Ovary (tissue), 9 donors: Measurements from ENCODE around the gene MYO5B. TPM values are rescaled to one million over a fixed set of nuclear protein-coding genes. Genes with fewer than 3 reads are reported as not detected.

Experiments used
- DNase-seq, 5 donors: peaks; one replicate each; pipeline ENCODE4 v3.0.0-alpha.2; 2019 to 2020
- H3K27ac ChIP-seq, 2 donors: fragments of 200-600 bp; one replicate each; pipeline versions ENCODE4 v1.5.1 to v1.8.0; 2019 to 2022
- H3K27me3 ChIP-seq: fragments of 200-600 bp; one replicate; pipeline ENCODE4 v1.8.0; 2022
- H3K36me3 ChIP-seq: fragments of 200-600 bp; sonication (generic); one replicate; pipeline ENCODE4 v1.5.1; 2019
- H3K4me1 ChIP-seq: one replicate; pipeline ENCODE4 v1.8.1; 2013; ENCODE audit warnings: mild to moderate bottlenecking, moderate library complexity; ENCODE audit not compliant: insufficient read depth
- H3K4me3 ChIP-seq: fragments of 200-600 bp; sonication (generic); one replicate; pipeline ENCODE4 v1.5.1; 2017
- H3K9me3 ChIP-seq, 2 donors: fragments of 200-600 bp in 1 of 2; sonication (generic) in 1 of 2; one replicate each; pipeline versions ENCODE4 v1.5.1 to v1.8.1; 2013 to 2019; ENCODE audit warnings: mild to moderate bottlenecking in 1 of 2, moderate library complexity in 1 of 2
- CTCF ChIP-seq, 3 donors: fragments of 450-650 bp in 2 of 3; fragments of 200-600 bp in 1 of 3; IDR thresholded peaks; one replicate each; pipeline versions ENCODE4 v1.5.1 to v1.8.0; 2016 to 2022; ENCODE audit warnings: antibody characterized with exemption in 3 of 3, mild to moderate bottlenecking in 1 of 3
- EP300 ChIP-seq: sonication (generic); formaldehyde crosslinking; IDR thresholded peaks from one replicate; pipeline ENCODE4 v1.6.1; 2017; ENCODE audit warnings: antibody characterized with exemption
- POLR2A ChIP-seq: fragments of 450-650 bp; IDR thresholded peaks from one replicate; pipeline ENCODE4 v1.6.1; 2017; ENCODE audit warnings: antibody characterized with exemption, mild to moderate bottlenecking, moderate library complexity
- WGBS, 3 donors: extraction: QIAGEN DNeasy Blood & Tissue Kit in 1 of 3; methylation state at CpG; one replicate each; pipeline versions ENCODE4 v1.1.5 to v1.1.7; 2013 to 2017; 5-methylcytosine and 5-hydroxymethylcytosine counted together
- intact Hi-C, 4 donors: fragments of 100-400 bp; cut with DNase I; formaldehyde crosslinking; loops; one replicate each; pipeline versions ENCODE4 v1.11.0 to v1.15.1; 2022 to 2023
- polyA plus RNA-seq, 2 donors: library from polyadenylated mRNA; stranded (reverse); fragments of 200-250 nt in 1 of 2; fragments of 350-450 nt in 1 of 2; fragmentation: Illumina TruSeq in 1 of 2; extraction: RNeasy Lipid Tissue Mini Kit (QIAGEN cat#74804) in 1 of 2; gene quantifications; one replicate each; pipeline ENCODE4 v1.2.3, GENCODE V29; 2013 to 2014
- total RNA-seq, 7 donors: library from RNA; depleted of rRNA in 2 of 7; stranded (reverse); fragments of >200 nt in 2 of 7; fragmentation: NEBNext Ultra II Directional in 3 of 7; extraction: Animal tissue kit (Norgen Biotek cat#: 25700) in 3 of 7; gene quantifications; one replicate each; pipeline versions ENCODE4 v1.1.0 to v1.2.4, GENCODE V29; 2016 to 2023
- donor health status: DM: no; HTN: no; CAD: no; lungs with moderate emphysema.
- donor health status: DM: no; HTN: no; CAD: no.
- donor health status: Bipolar disorder and iron deficiency.
- donor health status: DM: yes; HTN: yes; CAD: no.
- donor health status: DM: no; HTN: no; CAD: no.
- donor health status: DM: yes; HTN: yes; CAD: no.

MYO5B gene
- total and polyA plus RNA-seq, 9 donors, result 0.25 to 25.5 (median 1.5) TPM

GRCh38 chr18:50162486-50163304, 32.3 kb downstream of the MYO5B start:
- H3K27ac ChIP-seq, result no peak overlapping the region
- no peak for DNase-seq
- no peak for TF ChIP-seq EP300
- no peak for TF ChIP-seq CTCF (IDR thresholded peaks at IDR 0.05)
- TF ChIP-seq POLR2A, result no peak
- no peaks in the 10 kb centered on the region for H3K36me3 ChIP-seq
- H3K27me3 ChIP-seq, result no peaks in the 10 kb centered on the region
- H3K4me3 ChIP-seq, result no peak overlapping the region
- H3K4me1 ChIP-seq, result peaks cover 5% of the 10 kb centered on the region
- no peaks in the 10 kb centered on the region for H3K9me3 ChIP-seq
- 9 to 24% (median 10%) methylated on average over 9 of the region's 9 CpGs for WGBS, 3 donors
- intact Hi-C loops, result no loop called here

- no peak overlapping the region for H3K27ac ChIP-seq
- H3K4me3 ChIP-seq, result no peak overlapping the region
- no peaks in the 10 kb centered on the region for H3K9me3 ChIP-seq
- intact Hi-C loops, result no loop called here
- no peaks in the 10 kb centered on the region for H3K36me3 ChIP-seq
- no peaks in the 10 kb centered on the region for H3K27me3 ChIP-seq
- no peak for DNase-seq
- H3K4me1 ChIP-seq, result peaks cover 5% of the 10 kb centered on the region
- TF ChIP-seq CTCF (IDR thresholded peaks at IDR 0.05) (no peak), EP300 (no peak), POLR2A (no peak)
- WGBS, 3 donors, result 43 to 53% (median 43%) methylated on average over 4 of the region's 4 CpGs
These were observed 33.2 kb downstream of the MYO5B start for GRCh38 chr18:50161597-50162205.

GRCh38 chr18:50159654-50160046, 35.3 kb downstream of the MYO5B start:
- intact Hi-C loops, result loop anchor here in 1 of 4 donors (10.0 kb wide), 1 partner anchor 65 kb away; no protein-coding TSS in a partner anchor
- Histone ChIP-seq H3K4me3 (no peak overlapping the region), H3K27me3 (no peaks in the 10 kb centered on the region), H3K27ac (no peak overlapping the region), H3K36me3 (no peaks in the 10 kb centered on the region), H3K4me1 (peaks cover 5% of the 10 kb centered on the region), H3K9me3 (no peaks in the 10 kb centered on the region)
- 54 to 69% (median 62%) methylated on average over 10 of the region's 10 CpGs for WGBS, 3 donors
- TF ChIP-seq POLR2A (no peak), EP300 (no peak), CTCF (IDR thresholded peaks at IDR 0.05) (no peak)
- no peak for DNase-seq

GRCh38 chr18:50158866-50159653, 35.9 kb downstream of the MYO5B start:
- Histone ChIP-seq H3K4me3 (no peak overlapping the region), H3K36me3 (no peaks in the 10 kb centered on the region), H3K4me1 (peaks cover 5% of the 10 kb centered on the region), H3K9me3 (no peaks in the 10 kb centered on the region), H3K27me3 (no peaks in the 10 kb centered on the region), H3K27ac (no peak overlapping the region)
- DNase-seq, result no peak
- intact Hi-C loops, result loop anchor here in 1 of 4 donors (10.0 kb wide), 1 partner anchor 64 kb away; no protein-coding TSS in a partner anchor
- TF ChIP-seq POLR2A (no peak), EP300 (no peak), CTCF (IDR thresholded peaks at IDR 0.05) (no peak)
- WGBS, 3 donors, result 43 to 50% (median 49%) methylated on average over 9 of the region's 9 CpGs
